Type B pancreatic cell (in vitro differentiated cells): Measurements from ENCODE around the gene NDUFB6. TPM values are rescaled to one million over a fixed set of nuclear protein-coding genes. Genes with fewer than 3 reads are reported as not detected.

Source experiments
- DNase-seq: peaks from one replicate; pipeline ENCODE4 v3.0.0; 2021; ENCODE audit warnings: mixed read lengths; ENCODE audit not compliant: unreplicated experiment; ENCODE audit errors: extremely low spot score
- H3K27ac Mint-ChIP-seq: 2 replicates; pipeline ENCODE4 v1.8.0; 2021; ENCODE audit warnings: mild to moderate bottlenecking, mixed read lengths
- H3K27me3 Mint-ChIP-seq: 2 replicates; pipeline ENCODE4 v1.8.0; 2021; ENCODE audit warnings: mixed read lengths
- H3K36me3 Mint-ChIP-seq: 2 replicates; pipeline ENCODE4 v1.8.0; 2021; ENCODE audit warnings: mixed read lengths
- H3K4me1 Mint-ChIP-seq: one replicate; pipeline ENCODE4 v1.8.0; 2021; ENCODE audit warnings: mixed read lengths; ENCODE audit not compliant: unreplicated experiment
- H3K4me3 Mint-ChIP-seq: 2 replicates; pipeline ENCODE4 v1.8.0; 2021; ENCODE audit warnings: mild to moderate bottlenecking, mixed read lengths
- H3K9me3 Mint-ChIP-seq: 2 replicates; pipeline ENCODE4 v1.8.0; 2021; ENCODE audit warnings: mixed read lengths
- CTCF ChIP-seq: fragments of 200-600 bp; sonication (generic); conservative IDR thresholded peaks from 2 replicates; pipeline ENCODE4 v1.5.0; 2021; ENCODE audit warnings: antibody characterized with exemption, mild to moderate bottlenecking
- total RNA-seq: library from RNA; stranded (reverse); gene quantifications from 2 replicates; pipeline ENCODE4 v1.2.1, GENCODE V29; 2021; ENCODE audit warnings: low replicate concordance

NDUFB6 gene
- total RNA-seq, 1 donor from 2014 or later: 45.6 TPM

GRCh38 chr9:32584784-32585183 lies 11.8 kb upstream of the NDUFB6 start:
- Mint-ChIP-seq H3K27me3 (peaks cover 33% of the 10 kb centered on the region), H3K4me1 (no peaks in the 10 kb centered on the region), H3K9me3 (no peaks in the 10 kb centered on the region), H3K36me3 (no peaks in the 10 kb centered on the region), H3K27ac (no peak overlapping the region), H3K4me3 (no peak overlapping the region)
- DNase-seq: no peak
- no peak for TF ChIP-seq CTCF

GRCh38 chr9:32581512-32582143 lies 8.7 kb upstream of the NDUFB6 start:
- DNase-seq: no peak

GRCh38 chr9:32580631-32581300 lies 7.8 kb upstream of the NDUFB6 start:
- Mint-ChIP-seq H3K9me3 (no peaks in the 10 kb centered on the region), H3K27ac (no peak overlapping the region), H3K4me3 (no peak overlapping the region), H3K36me3 (no peaks in the 10 kb centered on the region), H3K27me3 (peaks cover 51% of the 10 kb centered on the region), H3K4me1 (no peaks in the 10 kb centered on the region)
- no peak for DNase-seq
- no peak for TF ChIP-seq CTCF

More at GRCh38 chr9:32581512-32582143, 8.7 kb upstream of the NDUFB6 start:
- H3K4me3 Mint-ChIP-seq: no peak overlapping the region
- no peaks in the 10 kb centered on the region for H3K36me3 Mint-ChIP-seq
- H3K27ac Mint-ChIP-seq: peak overlapping the region; percentile 6
- no peaks in the 10 kb centered on the region for H3K4me1 Mint-ChIP-seq
- peak; percentile 75 for TF ChIP-seq CTCF
- H3K9me3 Mint-ChIP-seq: no peaks in the 10 kb centered on the region
- H3K27me3 Mint-ChIP-seq: peaks cover 51% of the 10 kb centered on the region

- peak; percentile 99 for TF ChIP-seq CTCF
- no peaks in the 10 kb centered on the region for H3K4me1 Mint-ChIP-seq
- no peaks in the 10 kb centered on the region for H3K9me3 Mint-ChIP-seq
- no peak overlapping the region for H3K27ac Mint-ChIP-seq
- H3K27me3 Mint-ChIP-seq: peaks cover 42% of the 10 kb centered on the region
- DNase-seq: peak; percentile 76
- no peak overlapping the region for H3K4me3 Mint-ChIP-seq
- no peaks in the 10 kb centered on the region for H3K36me3 Mint-ChIP-seq
These were observed 6.9 kb upstream of the NDUFB6 start for GRCh38 chr9:32579706-32580331.

- no peaks in the 10 kb centered on the region for H3K4me1 Mint-ChIP-seq
- no peak overlapping the region for H3K4me3 Mint-ChIP-seq
- H3K27me3 Mint-ChIP-seq: peaks cover 39% of the 10 kb centered on the region
- H3K27ac Mint-ChIP-seq: no peak overlapping the region
- DNase-seq: no peak
- no peaks in the 10 kb centered on the region for H3K36me3 Mint-ChIP-seq
- TF ChIP-seq CTCF: no peak
- no peaks in the 10 kb centered on the region for H3K9me3 Mint-ChIP-seq
These were observed 6.0 kb upstream of the NDUFB6 start for GRCh38 chr9:32578976-32579375.
